T-helper 1 cell treated with Interleukin-12 subunit alpha and Interleukin-12 subunit beta and Interleukin-4 antibody, amounts not matched to agents 30 μg/mL and 1 μg/mL, for 36 hours (primary cell): ENCODE measurements around the gene CCDC107.

Experiments
- H3K27ac Mint-ChIP-seq: one replicate; pipeline ENCODE4 v1.8.0; 2021; ENCODE audit warnings: mild to moderate bottlenecking, mixed read lengths
- H3K27me3 Mint-ChIP-seq: one replicate; pipeline ENCODE4 v1.8.0; 2021; ENCODE audit warnings: low read depth, mixed read lengths
- H3K36me3 Mint-ChIP-seq: one replicate; pipeline ENCODE4 v1.8.0; 2021; ENCODE audit warnings: low read depth, mixed read lengths
- H3K4me1 Mint-ChIP-seq: one replicate; pipeline ENCODE4 v1.8.0; 2021; ENCODE audit warnings: low read depth, mixed read lengths
- H3K4me3 Mint-ChIP-seq: one replicate; pipeline ENCODE4 v1.8.0; 2021; ENCODE audit warnings: mild to moderate bottlenecking, moderate library complexity, mixed read lengths
- H3K9me3 Mint-ChIP-seq: one replicate; pipeline ENCODE4 v1.8.0; 2021; ENCODE audit warnings: mixed read lengths

The CCDC107 gene

GRCh38 chr9:35705836-35706430 lies 47.8 kb downstream of the CCDC107 start:
- Mint-ChIP-seq H3K9me3 (no peaks in the 10 kb centered on the region), H3K27me3 (no peaks in the 10 kb centered on the region), H3K4me3 (no peak overlapping the region), H3K27ac (no peak overlapping the region), H3K36me3 (peaks cover 58% of the 10 kb centered on the region), H3K4me1 (no peaks in the 10 kb centered on the region)

- Mint-ChIP-seq H3K9me3 (no peaks in the 10 kb centered on the region), H3K36me3 (peaks cover 69% of the 10 kb centered on the region), H3K4me1 (peaks cover 1% of the 10 kb centered on the region), H3K27ac (no peak overlapping the region), H3K4me3 (no peak overlapping the region), H3K27me3 (no peaks in the 10 kb centered on the region)
These were observed 48.9 kb downstream of the CCDC107 start for GRCh38 chr9:35706951-35707350.

GRCh38 chr9:35708146-35708545 lies 50.1 kb downstream of the CCDC107 start:
- no peak overlapping the region for H3K27ac Mint-ChIP-seq
- no peak overlapping the region for H3K4me3 Mint-ChIP-seq
- H3K27me3 Mint-ChIP-seq: no peaks in the 10 kb centered on the region
- peaks cover 71% of the 10 kb centered on the region for H3K36me3 Mint-ChIP-seq
- H3K9me3 Mint-ChIP-seq: no peaks in the 10 kb centered on the region
- H3K4me1 Mint-ChIP-seq: peaks cover 1% of the 10 kb centered on the region

- no peaks in the 10 kb centered on the region for H3K27me3 Mint-ChIP-seq
- H3K27ac Mint-ChIP-seq: no peak overlapping the region
- peaks cover 1% of the 10 kb centered on the region for H3K4me1 Mint-ChIP-seq
- H3K9me3 Mint-ChIP-seq: no peaks in the 10 kb centered on the region
- H3K36me3 Mint-ChIP-seq: peaks cover 73% of the 10 kb centered on the region
- no peak overlapping the region for H3K4me3 Mint-ChIP-seq
These were observed 52.9 kb downstream of the CCDC107 start for GRCh38 chr9:35710818-35711500.
